ENCODE data around the gene SHB.

DNA sequence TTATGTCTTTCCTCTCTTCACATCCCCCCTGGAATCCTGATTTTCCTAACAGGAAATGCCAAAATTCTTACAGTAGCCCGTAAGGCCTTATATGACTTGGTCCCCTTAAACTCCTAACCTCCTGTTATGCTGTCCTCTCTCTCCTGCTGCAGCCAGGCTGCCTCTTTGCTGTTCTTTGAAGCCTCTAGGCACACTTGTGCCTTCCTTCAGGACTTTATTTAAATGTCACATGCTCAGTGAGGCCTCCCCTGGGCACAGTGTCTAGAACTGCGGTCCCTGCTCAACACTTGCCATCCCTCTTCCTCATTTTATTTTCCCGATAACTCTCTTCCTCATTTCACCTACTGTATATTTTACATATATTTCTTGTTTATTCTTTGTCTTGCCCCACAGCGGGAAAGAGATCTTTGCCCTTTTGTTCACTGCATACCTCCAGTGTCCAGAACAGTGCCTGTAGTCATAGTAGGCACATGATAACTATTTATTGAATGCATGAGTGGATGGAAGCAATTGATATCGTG lies 5.5 kb upstream of the SHB start:
- TF ChIP-seq FOXK2 (IDR thresholded peaks at IDR 0.05) (no peak), L3MBTL2 (conservative IDR thresholded peaks at IDR 0.05) (no peak), SUZ12 (IDR thresholded peaks at IDR 0.05) (no peak), SP1 (IDR thresholded peaks at IDR 0.05) (no peak), TARDBP (IDR thresholded peaks at IDR 0.05) (no peak), FOXM1 (IDR thresholded peaks at IDR 0.05; ENCODE audit: borderline replicate concordance) (no peak), ARNT (IDR thresholded peaks at IDR 0.05) (no peak), PKNOX1 (IDR thresholded peaks at IDR 0.05) (no peak), BHLHE40 (IDR thresholded peaks at IDR 0.05; ENCODE audit: borderline replicate concordance) (no peak), FOXA1 (IDR thresholded peaks at IDR 0.05) (no peak), ZNF384 (IDR thresholded peaks at IDR 0.05) (no peak), LEF1 (IDR thresholded peaks at IDR 0.05; ENCODE audit: borderline replicate concordance) (no peak), CTBP1 (IDR thresholded peaks at IDR 0.05; ENCODE audit: borderline replicate concordance) (no peak), NFRKB (IDR thresholded peaks at IDR 0.05) (no peak)
